Stimulated activated CD8-positive, alpha-beta memory T cell treated with anti-CD3 and anti-CD28 coated beads, Interleukin-4, amount 100 ng/mL, for 48 hours (primary cell): Measurements from ENCODE around the gene MAN1A1.

ENCODE experiments used
- DNase-seq: peaks from one replicate; pipeline ENCODE4 v3.0.0-alpha.2; 2020

The MAN1A1 gene

GRCh38 chr6:119226089-119226488, 123.5 kb downstream of the MAN1A1 start:
- DNase-seq: no peak

GRCh38 chr6:119224095-119224701, 125.4 kb downstream of the MAN1A1 start:
- no peak for DNase-seq

- no peak for DNase-seq
Observed at GRCh38 chr6:119220452-119220851, 129.1 kb downstream of the MAN1A1 start.

GRCh38 chr6:119218548-119218947, 131.0 kb downstream of the MAN1A1 start:
- no peak for DNase-seq

GRCh38 chr6:119215885-119216590, 133.5 kb downstream of the MAN1A1 start:
- no peak for DNase-seq

- DNase-seq: no peak
Observed at GRCh38 chr6:119215309-119215708, 134.3 kb downstream of the MAN1A1 start.

- DNase-seq: no peak
Observed at GRCh38 chr6:119210596-119210995, 139.0 kb downstream of the MAN1A1 start.

- DNase-seq: no peak
Observed at GRCh38 chr6:119209452-119210205, 139.9 kb downstream of the MAN1A1 start.

- no peak for DNase-seq
Observed at GRCh38 chr6:119207971-119208725, 141.4 kb downstream of the MAN1A1 start.

GRCh38 chr6:119207327-119207726, 142.2 kb downstream of the MAN1A1 start:
- no peak for DNase-seq

GRCh38 chr6:119205911-119206618, 143.5 kb downstream of the MAN1A1 start:
- DNase-seq: no peak

GRCh38 chr6:119204719-119205118, 144.8 kb downstream of the MAN1A1 start:
- DNase-seq: no peak

- DNase-seq: no peak
Observed at GRCh38 chr6:119201480-119201879, 148.1 kb downstream of the MAN1A1 start.

- no peak for DNase-seq
Observed at GRCh38 chr6:119200512-119201175, 148.9 kb downstream of the MAN1A1 start.

GRCh38 chr6:119197271-119197670, 152.3 kb downstream of the MAN1A1 start:
- DNase-seq: no peak

GRCh38 chr6:119196715-119197114, 152.8 kb downstream of the MAN1A1 start:
- no peak for DNase-seq

- DNase-seq: no peak
Observed at GRCh38 chr6:119195848-119196247, 153.7 kb downstream of the MAN1A1 start.

- DNase-seq: no peak
Observed at GRCh38 chr6:119195204-119195603, 154.4 kb downstream of the MAN1A1 start.

- DNase-seq: no peak
Observed at GRCh38 chr6:119193707-119194106, 155.9 kb downstream of the MAN1A1 start.

- DNase-seq: no peak
Observed at GRCh38 chr6:119192200-119192599, 157.4 kb downstream of the MAN1A1 start.

- no peak for DNase-seq
Observed at GRCh38 chr6:119190176-119190575, 159.4 kb downstream of the MAN1A1 start.

GRCh38 chr6:119189498-119189897, 160.1 kb downstream of the MAN1A1 start:
- no peak for DNase-seq
